Measurements from ENCODE around the gene KRT2. TPM values are rescaled to one million over a fixed set of nuclear protein-coding genes. Genes with fewer than 3 reads are reported as not detected.

Gene KRT2
- total RNA-seq, 1 donor from 2014 or later: not detected

- TF ChIP-seq CTCF (conservative IDR thresholded peaks at IDR 0.05; ENCODE audit: low read depth, low read length): no peak
- no peak for DNase-seq (ENCODE audit: low read depth)
- no peak overlapping the region for H3K4me3 ChIP-seq (ENCODE audit: low read depth, low read length)
Measured at GRCh38 chr12:52661668-52662067, 9.7 kb upstream of the KRT2 start.

- no peak for DNase-seq (ENCODE audit: low read depth)
- TF ChIP-seq CTCF (conservative IDR thresholded peaks at IDR 0.05; ENCODE audit: low read depth, low read length): no peak
- no peak overlapping the region for H3K4me3 ChIP-seq (ENCODE audit: low read depth, low read length)
Measured at GRCh38 chr12:52660934-52661499, 9.0 kb upstream of the KRT2 start.

- no peak overlapping the region for H3K4me3 ChIP-seq (ENCODE audit: low read depth, low read length)
- no peak for DNase-seq (ENCODE audit: low read depth)
- no peak for TF ChIP-seq CTCF (conservative IDR thresholded peaks at IDR 0.05; ENCODE audit: low read depth, low read length)
Measured at GRCh38 chr12:52659951-52660350, 7.9 kb upstream of the KRT2 start.

- DNase-seq (ENCODE audit: low read depth): no peak
- no peak for TF ChIP-seq CTCF (conservative IDR thresholded peaks at IDR 0.05; ENCODE audit: low read depth, low read length)
- no peak overlapping the region for H3K4me3 ChIP-seq (ENCODE audit: low read depth, low read length)
Measured at GRCh38 chr12:52659395-52659794, 7.4 kb upstream of the KRT2 start.

- DNase-seq (ENCODE audit: low read depth): no peak
- TF ChIP-seq CTCF (conservative IDR thresholded peaks at IDR 0.05; ENCODE audit: low read depth, low read length): no peak
- no peak overlapping the region for H3K4me3 ChIP-seq (ENCODE audit: low read depth, low read length)
Measured at GRCh38 chr12:52658196-52658595, 6.2 kb upstream of the KRT2 start.

- no peak for TF ChIP-seq CTCF (conservative IDR thresholded peaks at IDR 0.05; ENCODE audit: low read depth, low read length)
- no peak overlapping the region for H3K4me3 ChIP-seq (ENCODE audit: low read depth, low read length)
- DNase-seq (ENCODE audit: low read depth): no peak
Measured at GRCh38 chr12:52657250-52657902, 5.4 kb upstream of the KRT2 start.

- no peak overlapping the region for H3K4me3 ChIP-seq (ENCODE audit: low read depth, low read length)
- DNase-seq (ENCODE audit: low read depth): no peak
- TF ChIP-seq CTCF (conservative IDR thresholded peaks at IDR 0.05; ENCODE audit: low read depth, low read length): no peak
Measured at GRCh38 chr12:52656616-52657015, 4.6 kb upstream of the KRT2 start.

All from epithelial cell of proximal tubule (primary cell).